HG03108 (cell line): ENCODE data around the gene SLC44A5.
"Not testable (repeated sequence)": the region's sequence is repeated elsewhere in the genome, so short reads cannot be mapped to it uniquely, and the experiment has no call there.

Source experiments
- ATAC-seq: cut with Tn5 transposase; IDR thresholded peaks from one replicate; pipeline ENCODE4 v1.9.1; 2021; ENCODE audit warnings: moderate library complexity; ENCODE audit not compliant: unreplicated experiment

Gene SLC44A5

GRCh38 chr1:75528001-75528400 lies 82.9 kb downstream of the SLC44A5 start:
- no peak for ATAC-seq

- no peak for ATAC-seq
These were observed 88.5 kb downstream of the SLC44A5 start for GRCh38 chr1:75522389-75522788.

DNA sequence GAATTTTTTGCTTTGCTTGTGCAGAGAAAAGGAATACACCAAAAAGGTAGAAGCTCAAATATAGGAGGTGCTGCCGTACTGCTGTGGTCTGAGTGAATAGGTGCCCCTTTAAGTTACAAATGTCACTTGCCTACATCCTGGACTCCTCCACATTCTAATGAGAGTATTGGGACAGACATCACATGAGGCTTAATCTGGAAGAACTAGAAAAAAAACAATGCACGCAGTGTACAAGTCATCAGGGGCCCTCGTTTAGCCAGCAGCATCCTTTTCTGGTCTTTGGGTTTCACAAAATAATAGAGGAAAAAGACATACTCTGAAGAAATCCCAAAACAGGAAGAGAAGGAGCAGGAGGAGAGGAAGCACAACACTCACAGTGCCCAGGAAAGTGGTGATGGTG lies 89.3 kb downstream of the SLC44A5 start:
- ATAC-seq, result no peak

DNA sequence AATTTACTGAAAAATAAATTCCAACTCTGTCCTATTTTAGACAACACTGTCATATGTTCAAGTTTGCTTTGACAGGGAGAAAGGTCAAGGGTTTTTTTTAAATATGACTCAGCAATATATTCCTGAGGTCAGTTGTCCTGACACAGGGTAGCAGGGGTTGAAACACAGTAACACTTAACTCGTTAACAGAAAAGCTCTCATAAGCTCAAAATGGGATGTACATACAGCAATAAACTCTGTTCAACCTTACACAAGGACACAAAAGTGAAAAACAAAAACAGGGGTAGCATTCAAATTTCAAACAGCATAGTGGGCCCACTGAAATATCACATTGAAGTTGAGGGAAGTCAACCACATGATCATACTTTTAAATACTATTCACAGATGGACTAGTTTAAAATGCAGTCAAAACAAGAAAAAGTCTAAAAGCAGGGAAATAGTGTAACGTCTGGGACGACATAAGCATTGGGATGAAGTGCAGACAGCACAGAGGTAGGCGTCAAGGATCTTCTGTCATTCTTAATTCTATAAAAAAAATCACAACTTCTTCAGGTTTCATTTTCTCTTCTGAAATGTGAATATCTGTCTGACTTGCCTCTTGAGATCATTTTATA lies 89.9 kb downstream of the SLC44A5 start:
- no peak for ATAC-seq

GRCh38 chr1:75519651-75520427 lies 91.1 kb downstream of the SLC44A5 start:
- no peak for ATAC-seq

DNA sequence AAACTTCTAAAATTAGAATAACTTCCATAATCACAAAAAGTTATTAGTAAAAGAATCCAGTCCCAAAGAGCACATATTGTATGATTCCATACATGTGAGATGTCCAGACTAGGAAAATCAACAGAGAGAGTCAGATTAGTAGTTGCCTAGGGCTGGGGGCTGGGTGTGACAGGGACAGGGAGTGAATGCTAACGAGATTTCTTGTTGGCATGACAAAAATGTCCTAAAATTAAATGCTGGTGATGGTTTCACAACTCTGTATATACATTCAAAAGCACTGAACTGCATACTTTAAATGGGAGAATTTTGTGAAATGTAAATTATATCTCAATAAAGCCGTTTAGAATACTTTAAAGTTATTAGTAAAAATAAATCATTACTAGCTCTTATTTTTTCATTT lies 92.2 kb downstream of the SLC44A5 start:
- ATAC-seq, result no peak

- ATAC-seq, result no peak
These were observed 96.6 kb downstream of the SLC44A5 start for GRCh38 chr1:75514270-75514669.

- ATAC-seq, result no peak
These were observed 103.9 kb downstream of the SLC44A5 start for GRCh38 chr1:75506976-75507375.

DNA sequence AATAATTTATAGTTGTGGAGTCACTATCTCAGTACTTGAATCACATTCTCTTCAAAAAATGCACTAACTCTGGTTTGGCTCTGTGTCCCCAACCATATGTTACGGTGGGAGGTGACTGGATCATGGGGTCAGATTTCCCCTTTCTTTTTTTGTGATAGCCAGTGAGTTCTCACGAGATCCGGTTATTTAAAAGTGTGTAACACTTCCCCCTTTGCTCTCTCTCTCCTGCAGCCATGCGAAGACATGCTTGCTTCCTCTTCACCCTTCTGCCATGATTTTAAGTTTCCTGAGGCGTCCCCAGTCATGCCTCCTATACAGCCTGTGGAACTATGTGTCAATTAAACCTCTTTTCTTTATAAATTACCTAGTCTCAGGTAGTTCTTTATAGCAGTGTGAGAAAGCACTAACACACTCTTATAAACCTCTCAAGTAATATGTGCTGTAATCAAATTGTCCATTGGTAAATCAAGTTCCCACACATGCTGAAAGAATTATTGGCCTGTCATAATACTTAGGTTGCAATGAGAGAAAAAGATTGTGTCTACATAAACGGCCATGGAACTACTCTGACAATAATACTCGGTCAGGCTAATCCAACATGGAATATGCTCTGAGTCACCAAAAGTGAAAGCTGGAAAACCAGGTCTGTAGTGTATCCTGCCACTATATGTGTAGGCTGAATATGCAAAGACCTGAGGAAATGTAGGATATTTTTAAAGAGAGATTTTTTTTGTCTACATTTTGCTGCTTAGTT lies 107.5 kb downstream of the SLC44A5 start:
- ATAC-seq, result no peak

- ATAC-seq, result no peak
These were observed 108.1 kb downstream of the SLC44A5 start for GRCh38 chr1:75502776-75503175.

DNA sequence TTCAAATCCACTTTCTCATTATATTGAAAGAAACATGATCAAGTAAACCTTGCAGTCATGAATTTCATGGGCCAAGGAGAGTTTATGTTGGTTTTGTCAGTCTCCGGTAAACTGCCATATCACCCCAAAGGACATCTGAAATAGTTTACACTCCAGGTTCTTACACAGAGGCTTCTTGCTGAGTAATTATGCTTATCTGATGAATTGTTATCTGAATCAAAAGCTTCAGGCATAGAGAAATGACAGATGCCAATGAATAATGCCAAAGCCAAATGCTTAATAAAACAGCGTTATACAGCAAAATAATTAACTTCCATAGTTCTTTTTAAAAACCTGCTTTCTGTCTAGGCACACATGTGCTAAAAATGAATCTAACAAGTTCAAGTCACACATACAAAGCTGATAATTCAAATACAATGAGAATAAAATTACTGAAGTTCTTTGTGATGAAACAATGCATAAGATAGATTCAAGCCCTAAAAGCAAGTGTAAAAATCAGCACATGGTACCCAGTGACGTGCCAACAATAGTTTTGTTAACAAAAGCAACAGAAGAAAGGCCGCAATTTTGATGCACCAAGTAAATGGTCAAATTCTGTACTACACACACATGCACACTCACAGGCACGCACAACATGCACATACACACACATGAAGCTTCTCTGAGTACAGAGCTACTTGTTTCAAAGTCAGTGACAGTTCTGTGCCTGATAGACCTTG lies 109.2 kb downstream of the SLC44A5 start:
- ATAC-seq, result no peak

GRCh38 chr1:75492011-75492410 lies 118.9 kb downstream of the SLC44A5 start:
- ATAC-seq, result no peak

GRCh38 chr1:75487399-75487798 lies 123.5 kb downstream of the SLC44A5 start:
- ATAC-seq, result no peak

DNA sequence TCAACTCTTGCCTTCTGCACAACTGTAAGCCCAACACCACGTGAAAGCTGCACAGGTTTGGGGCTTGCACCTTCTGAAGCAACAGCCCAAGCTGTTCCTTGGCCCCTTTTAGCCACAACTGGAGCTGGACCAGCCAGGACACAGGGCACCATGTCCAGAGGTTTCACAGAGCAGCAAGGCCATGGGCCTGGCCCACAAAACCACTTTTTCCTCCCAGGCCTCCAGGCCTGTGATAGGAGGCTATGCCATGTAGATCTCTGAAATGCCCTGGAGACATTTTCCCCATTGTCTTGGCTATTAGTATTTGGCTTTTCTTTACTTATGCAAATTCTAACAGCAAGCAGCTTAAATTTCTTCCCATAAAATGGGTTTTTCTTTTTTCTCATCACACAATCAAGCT lies 126.1 kb downstream of the SLC44A5 start:
- no peak for ATAC-seq

DNA sequence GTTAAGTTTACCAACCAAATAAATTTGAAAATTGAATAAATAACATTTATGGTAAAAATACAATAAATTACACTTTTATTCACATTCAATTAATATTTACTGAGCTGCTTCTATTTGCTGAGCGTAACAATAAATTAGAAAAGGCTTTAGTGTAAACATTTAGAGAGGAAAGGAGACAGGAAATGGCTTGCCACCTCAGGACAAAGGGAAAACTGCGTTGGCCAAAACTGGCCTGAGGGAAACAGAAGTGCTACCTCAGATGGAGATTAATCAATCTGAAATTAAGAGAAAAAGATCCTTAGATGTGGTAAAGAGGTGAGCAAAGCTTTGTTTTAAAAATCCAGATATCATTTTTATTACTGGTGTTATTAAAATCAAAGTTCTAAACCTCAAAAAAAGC lies 128.0 kb downstream of the SLC44A5 start:
- ATAC-seq, result no peak

DNA sequence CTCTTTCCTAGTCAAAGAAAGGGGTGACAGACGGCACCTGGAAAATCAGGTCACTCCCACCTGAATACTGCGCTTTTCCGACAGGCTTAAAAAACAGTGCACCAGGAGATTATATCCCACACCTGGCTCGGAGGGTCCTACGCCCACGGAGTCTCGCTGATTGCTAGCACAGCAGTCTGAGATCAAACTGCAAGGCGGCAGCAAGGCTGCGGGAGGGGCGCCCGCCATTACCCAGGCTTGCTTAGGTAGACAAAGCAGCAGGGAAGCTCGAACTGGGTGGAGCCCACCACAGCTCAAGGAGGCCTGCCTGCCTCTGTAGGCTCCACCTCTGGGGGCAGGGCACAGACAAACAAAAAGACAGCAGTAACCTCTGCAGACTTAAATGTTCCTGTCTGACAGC lies 134.4 kb downstream of the SLC44A5 start:
- ATAC-seq, result not testable (repeated sequence)

DNA sequence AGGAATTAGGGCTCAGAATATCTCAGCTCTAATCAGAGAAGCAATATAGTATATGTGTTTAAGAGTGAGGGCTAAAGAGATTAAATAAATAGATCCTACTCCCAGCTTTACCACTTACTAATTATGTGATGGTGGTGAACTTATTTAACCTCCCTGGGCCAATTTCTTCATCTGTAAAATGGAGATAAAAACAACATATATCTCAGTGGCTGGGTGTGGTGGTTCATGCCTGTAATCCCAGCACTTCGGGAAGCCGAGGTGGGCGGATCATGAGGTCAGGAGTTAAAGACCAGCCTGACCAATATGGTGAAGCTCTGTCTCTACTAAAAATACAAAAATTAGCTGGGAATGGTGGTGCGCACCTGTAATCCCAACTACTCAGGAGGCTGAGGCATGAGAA lies 135.2 kb downstream of the SLC44A5 start:
- no peak for ATAC-seq

DNA sequence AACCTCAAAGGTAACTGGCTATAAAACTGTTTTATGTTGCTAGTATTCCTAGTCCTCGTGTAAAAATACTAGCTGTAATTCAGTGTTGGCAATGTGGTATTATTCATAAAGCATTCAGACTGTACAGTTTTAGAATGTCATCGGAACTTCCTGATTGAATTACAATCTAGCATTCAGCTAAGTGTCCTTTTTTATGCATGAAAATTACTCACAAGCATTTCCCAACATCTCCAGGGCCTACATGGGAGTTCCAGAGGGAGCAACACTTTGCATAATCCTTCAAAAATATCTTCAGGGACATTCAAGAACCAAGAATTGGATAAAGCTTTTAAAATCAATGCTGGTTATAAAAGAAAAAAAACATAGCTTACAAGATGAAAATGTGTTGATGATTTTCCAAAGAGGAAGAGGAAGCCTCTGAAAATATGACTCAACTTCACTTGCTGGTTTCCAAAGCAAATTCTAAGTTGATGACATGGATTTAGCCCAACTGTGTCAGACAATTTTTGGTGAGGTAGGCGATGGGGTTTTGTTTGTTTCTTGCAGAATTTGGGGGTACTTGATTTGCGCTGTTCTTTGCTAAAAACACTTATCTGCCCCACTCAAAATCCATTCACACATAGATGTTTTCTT lies 137.8 kb downstream of the SLC44A5 start:
- ATAC-seq, result no peak

DNA sequence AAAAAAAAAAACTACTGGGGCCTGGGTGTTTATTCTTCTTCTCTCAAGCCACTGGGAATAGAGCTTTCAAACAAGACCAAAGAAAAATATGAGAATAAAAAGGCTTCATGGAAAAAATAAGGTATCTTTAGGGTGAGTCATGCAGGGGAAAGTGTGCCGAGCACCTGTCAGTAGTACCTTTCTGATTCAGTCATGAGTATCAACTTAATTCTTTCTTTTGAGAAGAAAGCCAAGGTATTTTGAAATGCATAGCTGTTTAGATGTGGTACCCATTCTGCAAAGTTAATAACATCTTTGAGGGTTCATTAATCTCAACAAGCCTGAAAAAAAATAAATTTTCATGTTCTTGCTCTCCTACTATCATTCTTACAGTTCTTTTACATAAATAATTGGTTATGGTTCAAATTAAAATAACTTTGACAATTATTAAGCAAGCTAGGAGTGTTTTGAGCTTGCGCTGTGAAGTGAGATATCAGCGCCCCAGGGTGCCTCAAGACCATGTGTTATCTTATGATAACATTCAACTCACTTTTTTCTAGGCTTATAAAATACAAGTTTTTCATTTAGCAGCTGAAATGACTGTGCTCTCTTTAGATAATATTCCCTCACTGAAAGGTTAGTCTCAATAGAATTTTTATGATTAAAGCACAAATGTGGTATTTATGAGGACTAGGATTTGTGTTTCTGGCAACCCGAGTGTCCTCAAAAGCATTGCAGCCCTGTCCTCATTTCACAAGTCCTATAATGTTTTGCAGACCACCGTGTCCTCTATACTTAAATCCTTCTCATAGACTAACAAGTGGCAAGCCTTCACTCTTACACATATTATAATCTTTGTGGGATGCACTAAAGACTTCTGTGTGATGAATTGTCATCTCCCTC lies 138.6 kb downstream of the SLC44A5 start:
- no peak for ATAC-seq

DNA sequence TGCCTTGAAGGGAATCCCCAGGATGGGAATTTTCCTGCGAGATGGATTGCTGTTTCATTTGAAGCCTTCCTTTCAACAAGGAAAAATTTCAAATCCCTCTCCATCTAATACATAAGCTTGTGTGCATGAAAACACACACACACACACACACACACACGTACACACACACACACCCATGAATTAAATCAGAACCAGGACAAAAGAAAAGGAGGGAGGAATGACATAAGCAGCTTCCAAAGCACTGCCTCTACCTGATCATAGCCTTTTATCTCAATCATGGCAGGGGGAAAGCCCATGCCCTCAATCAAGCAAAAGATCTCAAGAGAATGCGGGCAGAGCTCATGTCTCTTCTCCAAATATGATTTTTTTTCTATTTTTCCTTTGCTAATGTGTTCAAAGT lies 139.7 kb downstream of the SLC44A5 start:
- ATAC-seq, result no peak
